Colon (tissue), 2 donors: ENCODE results near the gene BBX.

ENCODE experiments used
- FAIRE-seq: peaks from 2 replicates; lab custom pipeline; 2012; peaks lifted over from hg19 to GRCh38; lab: Jason Lieb, UNC
- donor health status: control.
- donor health status: control.

BBX gene

DNA sequence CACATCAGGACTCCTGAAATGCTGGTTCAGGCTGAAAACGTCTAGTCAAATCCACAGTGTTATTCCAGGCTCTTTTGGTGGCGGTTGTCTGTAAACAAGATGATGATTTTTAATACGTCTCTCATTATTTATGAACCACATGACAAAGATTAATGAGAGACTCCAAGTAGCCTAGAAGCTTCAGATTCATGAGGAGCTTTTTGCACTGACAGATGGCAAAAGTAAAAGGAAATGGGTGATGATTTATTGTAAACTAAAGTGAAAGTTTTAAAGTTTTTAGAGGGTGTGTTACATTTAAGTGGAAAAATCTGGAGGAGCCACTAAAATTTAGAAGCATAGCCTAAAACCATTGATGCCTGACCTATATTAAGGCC is 77.0 kb downstream of the BBX start:
- no peak for FAIRE-seq

DNA sequence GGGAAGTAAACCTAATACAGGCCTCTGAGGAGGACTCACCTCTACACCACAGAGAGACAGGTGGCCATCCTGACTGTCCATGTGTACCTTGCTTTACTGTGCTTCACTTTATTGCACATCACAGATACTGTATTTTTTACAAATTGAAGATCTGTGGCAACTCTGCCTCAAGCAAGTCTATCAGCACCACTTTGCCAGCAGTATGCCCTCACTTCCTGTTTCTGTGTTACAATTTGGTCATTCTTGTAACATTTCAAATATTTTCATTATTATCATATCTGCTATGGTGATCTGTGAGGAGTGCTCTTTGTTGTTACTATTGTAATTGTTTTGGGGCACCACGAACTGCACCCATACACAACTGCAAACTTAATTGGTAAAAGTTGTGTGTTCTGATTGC is 78.0 kb downstream of the BBX start:
- FAIRE-seq: no peak

DNA sequence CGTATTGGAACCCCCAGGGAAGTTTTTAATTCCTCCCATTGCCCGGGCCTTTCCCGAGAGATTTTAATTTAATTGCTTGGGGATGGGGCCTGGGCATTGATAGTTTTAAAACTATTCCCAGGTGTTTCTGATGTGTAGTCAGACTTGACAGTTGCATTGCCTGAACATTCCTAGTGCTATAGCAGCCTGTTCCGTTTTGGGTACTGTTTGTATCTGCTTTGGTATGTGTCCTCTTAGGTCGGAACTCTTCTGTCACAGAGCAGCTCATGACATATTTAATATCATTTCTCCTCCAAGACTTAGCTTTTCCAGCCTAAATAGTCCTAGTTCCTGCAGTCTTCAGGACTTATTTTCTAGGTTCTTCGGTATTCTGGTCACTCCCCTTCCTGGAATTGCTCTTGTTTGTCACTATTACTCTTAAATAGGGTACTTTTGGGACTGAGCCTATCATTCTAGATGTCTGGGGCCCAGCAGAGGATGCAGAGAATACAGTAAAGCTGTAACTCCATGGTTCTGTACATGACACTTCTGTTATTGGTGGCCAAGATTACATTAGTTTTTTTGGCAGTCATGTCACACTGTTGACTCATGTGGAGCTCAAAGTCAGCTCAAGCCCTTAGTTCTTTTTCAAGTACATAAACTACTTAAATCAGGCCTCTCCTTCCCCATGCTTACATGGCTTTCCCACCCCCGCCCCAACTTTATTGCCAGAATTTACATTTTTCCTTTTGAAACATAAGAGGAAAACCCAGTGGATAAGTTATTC is 81.5 kb downstream of the BBX start:
- FAIRE-seq: no peak

GRCh38 chr3:107611775-107612469 is 89.2 kb downstream of the BBX start:
- FAIRE-seq: no peak

GRCh38 chr3:107612664-107613084 is 89.9 kb downstream of the BBX start:
- FAIRE-seq: no peak

DNA sequence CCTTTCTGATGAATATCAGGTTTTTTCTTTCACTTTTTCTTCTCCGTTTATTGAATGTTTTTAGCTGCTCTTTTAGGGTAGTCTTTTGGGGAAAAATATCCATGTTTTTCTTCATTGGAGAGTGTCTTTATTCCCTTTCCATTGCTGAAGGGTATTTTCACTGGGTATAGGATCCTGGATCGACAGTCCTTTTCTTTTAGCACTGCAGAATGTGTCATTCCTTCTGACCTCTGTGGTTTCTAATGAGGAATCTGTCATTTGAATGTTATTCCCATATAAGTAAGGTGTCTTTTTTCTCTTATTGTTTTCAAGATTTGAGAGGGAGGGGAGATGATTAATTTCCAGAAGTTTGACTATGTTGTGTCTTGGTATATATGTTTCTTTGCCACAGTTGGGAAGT is 96.8 kb downstream of the BBX start:
- FAIRE-seq: no peak

DNA sequence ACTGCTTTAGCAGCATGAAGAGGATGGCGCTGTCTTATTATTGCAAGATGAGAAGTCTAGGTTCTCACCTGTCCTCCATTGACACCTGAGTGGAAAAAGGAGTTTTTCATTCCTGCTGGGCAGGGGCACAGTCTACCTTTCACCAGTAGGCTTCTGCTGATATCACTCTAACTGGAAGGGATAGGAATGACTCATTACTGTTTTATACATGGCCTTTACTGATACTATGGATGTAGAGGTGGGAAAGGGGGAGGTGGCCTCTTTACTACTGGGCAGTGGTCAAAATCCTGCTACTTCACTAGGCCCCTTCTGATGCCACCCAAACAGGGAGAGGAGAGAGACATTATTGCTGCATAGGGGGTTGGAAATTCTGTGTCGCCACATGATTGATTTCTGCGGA is 97.8 kb downstream of the BBX start:
- no peak for FAIRE-seq

DNA sequence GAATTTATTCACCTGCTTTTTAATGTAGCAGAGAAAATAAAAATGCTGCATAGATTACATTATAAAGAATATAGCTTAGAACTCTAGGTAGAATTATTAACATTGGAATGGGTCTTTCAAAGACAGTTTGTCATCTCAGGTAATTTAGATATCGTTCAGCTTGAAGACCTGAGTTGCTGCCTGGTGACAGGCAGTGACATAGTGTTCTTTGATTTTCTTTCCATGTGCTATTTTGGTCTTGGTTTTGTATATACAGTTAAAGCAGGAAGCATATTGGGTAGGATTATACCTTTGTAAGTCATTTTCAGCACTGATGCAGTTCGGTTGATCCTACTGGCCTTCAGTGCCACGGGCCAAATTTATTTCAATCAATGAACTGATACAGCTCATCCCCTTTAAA is 98.7 kb downstream of the BBX start:
- FAIRE-seq: no peak

- FAIRE-seq: peak; percentile 92
Observed at GRCh38 chr3:107627962-107628542, 105.3 kb downstream of the BBX start.

- FAIRE-seq: no peak
Observed at GRCh38 chr3:107629566-107629965, 106.8 kb downstream of the BBX start.

GRCh38 chr3:107630779-107631178 is 108.0 kb downstream of the BBX start:
- FAIRE-seq: no peak

DNA sequence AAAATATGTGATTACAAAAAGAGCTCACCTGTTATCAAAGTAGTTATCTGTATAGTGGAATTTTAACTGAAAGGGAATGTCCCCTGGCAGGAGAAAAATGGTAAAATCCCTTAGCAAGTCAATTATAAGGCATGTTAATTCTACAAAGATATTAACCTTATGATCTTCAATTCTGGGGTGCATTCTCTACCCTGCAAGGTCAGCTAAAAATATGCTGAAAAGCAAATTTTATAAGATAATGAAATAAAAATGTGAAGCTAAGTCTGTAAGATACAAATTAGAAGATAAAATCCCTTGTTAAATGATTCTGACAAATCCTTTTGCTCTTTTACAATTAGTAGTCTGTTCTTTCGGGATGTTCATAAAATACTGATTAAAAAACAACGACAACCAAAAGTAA is 109.8 kb downstream of the BBX start:
- no peak for FAIRE-seq

DNA sequence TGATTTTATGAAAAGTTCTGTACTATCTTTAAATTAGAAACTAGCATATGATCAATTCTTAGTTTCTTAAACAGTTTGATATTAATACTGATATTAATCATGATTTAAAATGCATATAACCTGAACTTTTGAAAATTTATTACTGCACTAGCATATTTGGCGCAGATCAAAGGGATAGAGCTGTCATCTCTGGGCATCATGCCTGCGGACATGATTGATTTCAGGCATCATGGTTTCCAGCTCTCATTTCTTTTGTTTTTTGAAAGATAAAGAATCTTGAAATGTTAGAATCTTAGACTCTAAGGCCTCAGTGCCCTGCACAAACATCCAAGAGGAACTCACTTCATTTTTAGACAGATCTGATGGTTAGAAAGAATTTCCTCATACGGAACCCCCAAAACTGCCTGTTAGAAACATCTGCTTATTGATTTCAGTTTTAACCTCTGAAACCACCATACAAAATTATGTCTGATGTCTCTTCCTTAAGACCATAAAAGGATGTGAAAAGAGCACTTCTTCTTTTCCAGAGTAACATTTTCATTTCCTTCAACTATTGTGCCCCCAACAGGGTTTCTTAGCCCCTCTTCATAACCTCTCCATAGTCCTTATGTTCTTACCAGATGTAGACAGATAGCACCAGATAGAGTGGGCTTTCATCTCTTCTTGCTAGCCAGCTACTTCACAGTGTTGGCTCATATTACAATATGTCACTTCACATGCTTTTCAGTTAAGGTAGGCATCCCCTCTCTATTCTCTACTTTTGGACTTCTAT is 110.8 kb downstream of the BBX start:
- FAIRE-seq: no peak

DNA sequence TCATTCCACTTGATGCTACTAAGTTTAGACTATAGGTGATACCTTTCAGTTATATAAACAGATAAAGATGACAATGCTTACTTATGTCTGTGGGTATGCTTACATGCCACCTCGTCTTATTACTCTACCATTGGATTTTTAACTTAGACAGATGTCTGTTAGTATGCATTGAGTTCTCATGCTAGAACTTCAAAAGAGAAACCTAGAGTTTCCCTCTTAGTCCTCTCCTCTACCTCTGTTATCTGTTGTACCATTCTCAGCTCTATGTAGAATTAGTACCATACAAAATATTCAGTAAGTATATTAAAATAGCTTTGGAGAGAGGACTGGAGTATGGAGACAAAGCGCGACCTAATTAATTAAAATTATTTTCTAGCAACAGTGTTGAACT is 111.3 kb downstream of the BBX start:
- FAIRE-seq: no peak

- no peak for FAIRE-seq
Observed at GRCh38 chr3:107637416-107638183, 114.8 kb downstream of the BBX start.

- no peak for FAIRE-seq
Observed at GRCh38 chr3:107641572-107642307, 119.0 kb downstream of the BBX start.

GRCh38 chr3:107643038-107643883 is 120.5 kb downstream of the BBX start:
- no peak for FAIRE-seq

DNA sequence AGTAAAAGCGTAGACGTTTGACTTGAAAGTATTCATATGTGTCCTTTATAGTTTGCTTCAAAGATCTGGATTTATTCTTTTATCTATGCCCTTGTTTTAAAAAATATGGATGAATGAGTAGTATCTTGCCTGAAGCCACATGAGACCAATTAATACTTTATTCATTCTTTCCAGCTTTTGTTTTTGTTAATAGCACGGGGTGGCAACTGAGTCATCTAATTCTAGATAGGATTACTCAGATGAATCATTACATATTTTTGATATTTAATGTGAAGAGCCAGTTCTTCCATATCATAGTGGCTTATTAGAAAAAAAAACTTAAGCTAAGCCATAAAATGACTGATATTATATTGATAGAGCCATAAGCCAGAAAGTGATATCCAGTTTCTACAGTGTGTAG is 121.9 kb downstream of the BBX start:
- no peak for FAIRE-seq

- no peak for FAIRE-seq
Observed at GRCh38 chr3:107650788-107651187, 128.0 kb downstream of the BBX start.

DNA sequence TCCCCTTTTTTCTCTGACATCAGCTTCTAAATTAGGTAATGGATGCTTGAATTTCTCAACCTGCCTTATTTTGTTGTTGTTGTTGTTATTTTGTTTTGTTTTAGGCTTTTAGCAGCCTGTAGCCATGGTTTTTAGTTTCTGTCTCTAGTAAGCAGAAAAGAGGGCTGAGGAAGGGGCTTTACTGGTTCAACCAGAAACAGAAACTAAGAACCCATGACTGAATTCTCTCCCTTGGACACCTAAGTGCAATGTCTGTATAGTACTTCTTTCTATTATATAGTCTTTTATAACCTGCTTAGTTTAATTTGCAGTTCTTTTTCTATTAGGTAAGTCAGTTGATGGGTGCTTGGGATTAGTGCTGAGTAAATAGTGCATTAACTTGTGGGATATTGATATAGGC is 129.0 kb downstream of the BBX start:
- no peak for FAIRE-seq
